Osteocyte (in vitro differentiated cells): Measurements from ENCODE around the gene CD226. TPM values are rescaled to one million over a fixed set of nuclear protein-coding genes. Genes with fewer than 3 reads are reported as not detected.
"Not testable (repeated sequence)": the region's sequence is repeated elsewhere in the genome, so short reads cannot be mapped to it uniquely, and the experiment has no call there.

ENCODE experiments used
- DNase-seq: peaks from one replicate; pipeline ENCODE4 v3.0.0; 2021; ENCODE audit warnings: mixed read lengths; ENCODE audit not compliant: unreplicated experiment; ENCODE audit errors: extremely low spot score
- H3K27ac Mint-ChIP-seq: one replicate; pipeline ENCODE4 v1.8.0; 2021; ENCODE audit warnings: mild to moderate bottlenecking, mixed read lengths; ENCODE audit not compliant: unreplicated experiment
- H3K27me3 Mint-ChIP-seq: one replicate; pipeline ENCODE4 v1.8.0; 2021; ENCODE audit warnings: mixed read lengths; ENCODE audit not compliant: unreplicated experiment
- H3K36me3 Mint-ChIP-seq: one replicate; pipeline ENCODE4 v1.8.0; 2021; ENCODE audit warnings: mixed read lengths; ENCODE audit not compliant: unreplicated experiment
- H3K4me1 Mint-ChIP-seq: one replicate; pipeline ENCODE4 v1.8.0; 2021; ENCODE audit warnings: mixed read lengths; ENCODE audit not compliant: unreplicated experiment
- H3K4me3 Mint-ChIP-seq: one replicate; pipeline ENCODE4 v1.8.0; 2021; ENCODE audit warnings: mild to moderate bottlenecking, moderate library complexity, mixed read lengths; ENCODE audit not compliant: unreplicated experiment
- H3K9me3 Mint-ChIP-seq: one replicate; pipeline ENCODE4 v1.8.0; 2021; ENCODE audit warnings: mixed read lengths; ENCODE audit not compliant: unreplicated experiment
- CTCF ChIP-seq: fragments of 200-600 bp; sonication (generic); IDR thresholded peaks from 2 replicates; pipeline ENCODE4 v1.5.0; 2021; ENCODE audit warnings: antibody characterized with exemption, mild to moderate bottlenecking, moderate library complexity
- total RNA-seq: library from RNA; stranded (reverse); gene quantifications from 2 replicates; pipeline ENCODE4 v1.2.1, GENCODE V29; 2021

Gene CD226
- total RNA-seq, 1 donor from 2014 or later = 0.46 TPM

- Mint-ChIP-seq H3K4me3 (no peak overlapping the region), H3K27ac (no peak overlapping the region), H3K36me3 (peaks cover 2% of the 10 kb centered on the region), H3K4me1 (peaks cover 29% of the 10 kb centered on the region), H3K27me3 (no peaks in the 10 kb centered on the region), H3K9me3 (peaks cover 3% of the 10 kb centered on the region)
- DNase-seq = no peak
- TF ChIP-seq CTCF = no peak
Measured at GRCh38 chr18:69880083-69880482, 67.6 kb downstream of the CD226 start.

DNA sequence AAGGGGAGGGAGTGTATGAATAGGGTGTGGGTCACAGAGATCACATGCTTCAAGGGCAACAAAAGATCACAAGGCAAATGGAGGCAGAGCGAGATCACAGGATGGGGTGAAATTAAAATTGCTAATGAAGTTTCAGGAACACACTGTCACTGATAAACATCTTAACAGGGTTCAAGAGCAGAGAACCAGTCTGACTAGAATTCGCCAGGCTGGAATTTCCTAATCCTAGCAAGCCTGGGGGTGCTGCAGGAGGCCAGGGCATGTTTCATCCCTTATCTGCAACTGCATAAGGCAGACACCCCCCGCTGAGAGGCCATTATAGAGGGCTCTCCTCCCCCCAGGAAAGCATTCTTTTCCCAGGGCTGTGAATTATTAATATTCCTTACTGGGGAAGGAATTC is 68.6 kb downstream of the CD226 start:
- not testable (repeated sequence) for H3K27me3 Mint-ChIP-seq, H3K27ac Mint-ChIP-seq, DNase-seq, H3K9me3 Mint-ChIP-seq, H3K4me3 Mint-ChIP-seq, H3K36me3 Mint-ChIP-seq
- H3K4me1 Mint-ChIP-seq = peaks cover 36% of the 10 kb centered on the region

GRCh38 chr18:69878213-69878933 is 69.3 kb downstream of the CD226 start:
- TF ChIP-seq CTCF = no peak
- Mint-ChIP-seq H3K4me1 (peaks cover 32% of the 10 kb centered on the region), H3K9me3 (peaks cover 3% of the 10 kb centered on the region), H3K27me3 (no peaks in the 10 kb centered on the region), H3K4me3 (no peak overlapping the region), H3K36me3 (peaks cover 2% of the 10 kb centered on the region), H3K27ac (no peak overlapping the region)
- DNase-seq = no peak

DNA sequence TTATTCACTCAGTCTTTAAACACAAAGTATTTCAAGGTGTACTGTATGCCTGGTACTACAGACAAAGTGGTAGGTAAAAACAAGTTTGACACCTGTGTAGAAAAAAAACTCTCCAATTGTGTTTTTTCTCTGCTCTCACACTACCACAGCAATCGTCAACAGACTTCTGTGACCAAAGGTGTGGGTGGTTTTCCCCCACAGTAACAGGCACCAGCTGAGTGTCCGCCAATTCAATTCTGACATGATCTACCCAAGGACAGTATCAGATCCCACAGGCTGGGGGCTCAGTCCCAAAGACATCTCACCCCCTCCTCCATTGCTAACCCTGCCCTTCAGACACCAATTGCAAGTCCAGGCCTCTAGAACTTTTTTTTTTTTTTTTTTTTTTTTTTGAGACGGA is 71.2 kb downstream of the CD226 start:
- H3K36me3 Mint-ChIP-seq = peaks cover 2% of the 10 kb centered on the region
- no peaks in the 10 kb centered on the region for H3K27me3 Mint-ChIP-seq
- DNase-seq = no peak

DNA sequence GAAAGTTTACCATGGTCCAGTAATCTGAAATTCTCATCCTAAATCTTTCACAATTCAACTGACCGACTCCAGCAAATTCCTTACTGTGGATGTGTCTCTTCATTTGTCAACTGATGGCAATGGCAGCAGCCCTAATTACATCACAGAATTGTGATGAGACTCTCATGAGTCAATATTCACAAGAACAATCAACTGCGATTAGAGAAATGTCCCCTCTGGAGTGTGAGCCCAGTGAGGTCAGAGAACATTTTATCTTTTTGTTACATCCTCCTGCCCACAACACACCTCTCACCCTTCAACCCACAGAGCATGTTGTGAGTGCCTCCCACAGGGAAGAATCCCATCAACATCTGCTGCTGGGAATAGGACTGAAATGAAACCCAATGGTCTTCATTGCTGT is 73.6 kb downstream of the CD226 start:
- peaks cover 3% of the 10 kb centered on the region for H3K9me3 Mint-ChIP-seq
- no peak overlapping the region for H3K4me3 Mint-ChIP-seq
- DNase-seq = no peak
- H3K27ac Mint-ChIP-seq = no peak overlapping the region
- H3K36me3 Mint-ChIP-seq = peaks cover 2% of the 10 kb centered on the region
- TF ChIP-seq CTCF = no peak
- H3K27me3 Mint-ChIP-seq = no peaks in the 10 kb centered on the region
- H3K4me1 Mint-ChIP-seq = peaks cover 15% of the 10 kb centered on the region

More for the DNA sequence above, 71.2 kb downstream of the CD226 start:
- H3K9me3 Mint-ChIP-seq = peaks cover 3% of the 10 kb centered on the region
- no peak overlapping the region for H3K4me3 Mint-ChIP-seq
- no peak for TF ChIP-seq CTCF
- peaks cover 21% of the 10 kb centered on the region for H3K4me1 Mint-ChIP-seq
- no peak overlapping the region for H3K27ac Mint-ChIP-seq
